Cerebellar nuclear complex (tissue), 1 donor: Measurements from ENCODE around the gene NDUFB8.

Source experiments
- DNase-seq, 2 experiments: peaks; one replicate each; lab custom pipeline; 2025; lab: John Stamatoyannopoulos, UW

The NDUFB8 gene

GRCh38 chr10:100506596-100507356 lies 22.9 kb downstream of the NDUFB8 start:
- DNase-seq: no peak

- no peak for DNase-seq
Observed at GRCh38 chr10:100505164-100505563, 24.5 kb downstream of the NDUFB8 start.

DNA sequence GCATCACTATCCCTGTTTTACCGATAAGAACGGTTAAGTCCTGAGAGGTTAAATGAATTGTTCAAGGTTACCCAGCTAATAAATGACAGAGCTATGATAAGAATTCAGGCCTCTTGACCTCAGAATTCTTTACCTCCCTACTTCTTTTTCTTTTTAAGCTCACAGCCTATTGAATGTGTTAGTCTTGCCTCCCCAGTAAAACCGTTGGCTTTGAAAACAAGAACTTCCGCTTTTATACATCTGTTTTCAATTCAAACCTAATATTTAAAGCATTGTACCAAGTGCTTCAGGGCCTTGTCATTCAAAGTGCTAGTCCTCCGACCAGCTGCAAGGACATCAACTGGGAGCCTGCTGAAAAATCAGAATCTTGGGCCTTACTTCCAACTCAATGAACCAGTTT lies 25.6 kb downstream of the NDUFB8 start:
- no peak for DNase-seq

GRCh38 chr10:100502926-100503494 lies 26.7 kb downstream of the NDUFB8 start:
- DNase-seq: no peak

GRCh38 chr10:100501423-100501822 lies 28.2 kb downstream of the NDUFB8 start:
- no peak for DNase-seq

DNA sequence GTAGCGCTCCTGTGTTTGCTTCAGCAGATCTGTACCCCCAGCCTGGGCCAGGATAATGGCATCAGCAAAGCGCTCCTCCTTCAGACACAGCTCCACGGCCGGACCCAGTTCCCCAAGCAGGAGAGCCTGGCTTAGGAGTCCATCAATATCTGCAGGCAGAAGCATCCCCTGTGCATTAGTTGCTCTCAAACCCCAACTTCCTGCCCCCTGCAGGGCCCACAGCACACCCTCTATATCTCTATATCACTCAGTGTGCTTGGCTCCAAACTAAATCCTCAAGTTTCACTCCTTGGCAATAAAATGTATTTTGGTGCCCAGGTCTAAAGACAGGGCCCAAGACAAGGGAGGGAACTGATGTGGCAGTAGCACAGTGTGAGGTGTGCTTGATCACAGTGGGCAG lies 31.6 kb downstream of the NDUFB8 start:
- no peak for DNase-seq

- DNase-seq: no peak
Observed at GRCh38 chr10:100496567-100496966, 33.1 kb downstream of the NDUFB8 start.

DNA sequence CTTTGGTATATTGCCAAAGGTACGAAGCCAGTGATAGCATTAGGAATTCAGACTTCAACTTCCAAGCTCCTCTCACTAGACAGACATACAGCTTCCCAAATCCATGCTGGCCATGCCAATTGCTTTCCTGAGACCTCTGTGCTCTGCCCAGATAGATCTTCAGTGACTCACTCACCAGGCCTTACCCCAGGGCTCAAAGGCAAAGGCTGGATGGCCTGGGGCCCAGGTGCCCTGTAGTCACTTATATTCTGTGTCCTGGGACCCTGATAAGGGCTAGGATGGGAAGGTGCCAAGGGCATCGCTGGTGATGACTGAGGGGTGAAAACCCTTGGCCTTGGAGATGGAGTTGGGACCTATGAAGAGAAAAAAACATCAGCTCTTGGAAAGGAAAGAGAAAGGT lies 39.1 kb downstream of the NDUFB8 start:
- DNase-seq: no peak

GRCh38 chr10:100489396-100489795 lies 40.3 kb downstream of the NDUFB8 start:
- no peak for DNase-seq

DNA sequence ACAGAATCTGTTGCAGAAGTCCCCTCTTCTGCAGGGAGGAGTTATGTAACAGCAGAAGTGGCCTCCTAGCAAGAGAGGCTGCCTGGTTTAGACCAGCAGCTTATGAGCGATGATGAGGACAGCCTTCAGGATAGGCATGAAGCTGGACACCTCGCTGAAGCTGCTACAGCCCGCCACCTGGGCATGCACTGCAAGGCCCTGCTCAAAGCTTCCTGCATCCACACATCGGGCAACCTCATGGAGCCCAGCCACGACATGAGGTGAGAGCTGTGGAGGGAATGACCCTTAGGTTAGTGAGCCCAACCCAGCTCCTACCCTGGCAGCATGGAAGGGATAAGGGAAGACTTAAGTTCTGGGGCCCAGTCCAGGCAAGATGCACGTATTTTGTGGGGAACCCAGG lies 42.1 kb downstream of the NDUFB8 start:
- no peak for DNase-seq

- DNase-seq: no peak
Observed at GRCh38 chr10:100485801-100486495, 43.7 kb downstream of the NDUFB8 start.

GRCh38 chr10:100485366-100485765 lies 44.3 kb downstream of the NDUFB8 start:
- no peak for DNase-seq

DNA sequence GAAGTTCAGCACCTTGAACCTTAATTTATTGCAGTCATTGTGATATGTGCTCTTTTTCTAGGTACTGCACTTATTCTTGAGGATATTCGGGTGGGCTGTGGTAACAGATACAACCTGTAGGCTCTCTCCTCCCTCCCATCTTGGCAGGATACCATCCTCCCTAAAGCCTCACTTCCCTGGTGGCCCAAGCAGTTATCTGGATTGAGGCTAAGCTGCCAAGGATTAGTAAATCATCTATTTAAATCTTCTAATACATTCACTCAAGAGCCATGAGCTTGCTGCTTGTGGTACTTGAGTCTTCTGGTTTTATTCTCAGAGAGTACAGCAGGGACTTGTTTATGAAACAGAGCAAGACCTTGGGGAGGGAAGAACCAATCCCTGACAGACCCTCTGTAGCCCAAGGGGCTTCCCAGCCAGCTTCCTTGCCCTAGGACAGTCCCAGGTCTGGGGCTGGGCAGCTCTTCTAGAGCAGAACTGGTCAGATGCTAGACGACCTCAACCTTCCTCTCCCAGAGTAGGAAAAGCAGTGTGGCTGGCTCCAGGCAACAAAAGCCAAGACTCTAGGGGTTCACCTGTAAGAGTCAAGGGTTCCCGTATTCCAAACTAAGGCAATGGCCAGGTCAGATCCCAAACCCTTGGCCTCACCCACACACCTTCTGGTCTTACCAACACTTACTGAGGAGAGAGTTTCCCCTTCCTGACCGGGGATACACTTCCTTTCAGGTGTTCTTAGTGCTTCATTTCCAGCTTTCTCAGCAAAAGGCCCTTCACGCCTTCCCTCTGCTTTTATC lies 45.6 kb downstream of the NDUFB8 start:
- DNase-seq: no peak

DNA sequence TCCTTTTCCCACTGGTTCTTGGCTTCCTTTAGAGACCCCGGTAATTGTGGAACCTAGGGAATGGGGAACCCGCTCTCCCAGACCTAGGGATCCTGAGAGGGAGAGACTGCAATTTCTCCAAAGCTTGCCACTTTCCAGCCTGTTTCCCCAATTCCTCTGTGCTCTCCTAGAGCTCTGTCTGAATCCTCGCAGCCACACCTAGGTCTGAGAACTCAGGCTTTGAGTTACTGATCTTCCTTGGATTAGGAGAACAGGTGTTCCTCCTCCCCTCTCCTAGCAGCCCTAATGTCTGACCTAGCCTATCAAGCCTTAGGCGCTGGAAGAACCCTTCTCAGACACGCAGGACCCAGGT lies 46.9 kb downstream of the NDUFB8 start:
- no peak for DNase-seq

GRCh38 chr10:100482181-100482833 lies 47.4 kb downstream of the NDUFB8 start:
- DNase-seq: no peak

DNA sequence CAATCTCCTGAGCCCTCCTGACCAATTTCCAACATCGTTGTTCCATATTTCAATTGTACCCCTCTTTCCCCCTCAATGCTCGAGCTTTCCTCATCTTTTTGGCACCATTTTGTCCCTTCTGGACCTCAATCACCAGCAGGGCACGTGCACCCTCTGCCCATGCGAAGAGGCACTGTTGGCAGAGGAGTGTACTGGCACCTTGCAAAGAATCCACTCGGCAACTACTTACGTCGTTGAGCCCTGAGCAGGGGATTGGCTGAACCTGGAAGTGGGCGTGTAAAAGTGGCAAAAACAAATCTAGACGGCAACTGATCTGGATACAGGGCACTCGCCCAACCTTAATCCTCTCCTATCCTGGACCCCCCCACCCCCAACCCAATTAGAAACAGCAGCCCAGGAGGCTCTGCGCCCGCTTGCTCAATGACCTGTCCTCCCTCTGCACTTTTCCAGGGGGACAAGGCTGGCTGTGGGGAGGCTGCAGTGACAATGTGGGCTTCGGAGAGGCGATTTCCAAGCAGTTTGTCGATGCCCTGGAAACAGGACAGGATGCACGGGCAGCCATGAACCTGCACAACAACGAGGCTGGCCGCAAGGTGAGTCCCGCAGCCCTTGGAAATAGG lies 48.1 kb downstream of the NDUFB8 start:
- peak in 1 of 2 experiments; percentile 16 for DNase-seq

DNA sequence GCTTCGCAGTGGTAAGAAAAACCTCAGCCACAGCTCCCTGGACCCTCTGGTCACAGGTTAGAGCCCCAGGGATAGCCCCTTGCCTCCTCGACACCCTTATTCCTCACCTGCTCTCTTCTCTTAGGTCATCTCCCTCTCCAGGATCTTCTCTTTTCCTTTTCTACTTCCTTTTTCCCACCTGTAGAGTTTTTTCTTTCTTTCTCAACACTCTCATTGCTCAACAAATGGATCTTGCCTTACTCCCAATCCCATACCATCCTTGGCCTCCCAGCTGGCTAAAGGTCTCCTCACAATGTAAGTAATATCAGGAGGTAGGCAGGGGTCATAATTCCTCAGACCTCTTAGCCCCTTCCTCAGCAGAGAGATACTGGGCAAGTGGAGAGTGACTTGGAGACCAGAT lies 49.7 kb downstream of the NDUFB8 start:
- no peak for DNase-seq

DNA sequence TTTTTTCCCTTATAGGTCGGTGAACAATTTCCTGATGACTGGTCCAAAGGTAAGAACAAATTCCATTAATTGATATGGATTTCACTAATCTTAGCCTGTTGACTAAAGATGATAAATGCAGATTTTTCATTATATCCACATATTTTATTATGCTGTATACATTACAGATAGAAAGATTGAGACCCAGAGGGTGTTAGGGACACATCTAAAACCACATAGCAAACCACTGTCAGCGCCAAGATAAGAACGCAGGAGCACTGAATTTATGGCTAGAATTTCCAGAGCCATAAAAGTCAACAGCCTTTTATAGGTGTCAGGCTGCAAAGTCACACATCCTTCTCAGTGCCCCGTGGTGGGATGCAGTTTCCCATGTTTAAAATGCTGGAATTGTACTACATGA lies 50.6 kb downstream of the NDUFB8 start:
- no peak for DNase-seq

DNA sequence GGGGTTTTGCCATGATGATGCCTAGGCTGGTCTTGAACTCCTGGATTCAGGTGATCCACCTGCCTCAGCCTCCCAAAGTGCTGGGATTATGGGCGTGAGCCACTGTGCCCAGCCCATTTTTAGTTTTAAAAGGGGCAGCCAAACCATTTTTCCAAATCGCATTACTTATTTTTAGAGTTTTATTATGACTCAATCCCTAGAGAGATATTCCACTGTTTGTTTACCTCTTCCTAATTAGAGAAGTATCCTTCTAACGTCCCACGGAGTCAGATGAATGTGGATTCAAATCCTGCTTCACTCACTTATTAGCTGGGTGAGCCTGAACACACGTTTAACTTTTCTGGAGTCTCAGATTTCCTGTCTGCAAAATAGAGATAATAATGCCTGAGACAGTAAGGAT lies 51.7 kb downstream of the NDUFB8 start:
- DNase-seq: no peak
